ENCODE results near the gene CHTOP. TPM values are rescaled to one million over a fixed set of nuclear protein-coding genes. Genes with fewer than 3 reads are reported as not detected.

The CHTOP gene
- total and polyA plus RNA-seq, 2 experiments from 2014 or later, result 78.0 to 104 TPM

DNA sequence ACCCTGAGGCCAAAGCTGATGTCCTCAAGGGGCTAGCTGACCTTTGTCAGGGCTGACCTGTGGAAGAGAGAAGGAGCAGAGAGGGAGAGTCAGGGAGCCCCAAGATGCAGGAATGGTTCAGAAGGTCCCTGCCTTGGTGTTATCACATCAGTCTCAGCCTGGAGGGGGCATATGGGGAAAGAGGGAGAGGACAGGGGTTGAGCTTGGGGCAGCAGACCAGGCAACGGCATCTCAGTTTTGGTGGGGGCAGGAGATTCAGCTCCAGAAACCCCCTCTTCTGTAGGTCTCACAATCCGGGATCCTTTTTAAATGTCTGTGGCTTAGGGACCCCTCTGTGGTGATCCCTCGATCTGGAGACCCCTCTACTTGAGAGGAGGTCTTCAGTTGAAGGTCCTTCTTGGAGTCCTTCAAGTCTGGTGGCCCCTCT lies 7.4 kb upstream of the CHTOP start:
- Histone ChIP-seq H3K9me3 (ENCODE audit: low read depth) (no peaks in the 10 kb centered on the region), H3K4me3 (peak overlapping the region; percentile 41), H3K27me3 (no peaks in the 10 kb centered on the region), H3K27ac (peak overlapping the region; percentile 84), H3K4me1 (ENCODE audit: low read depth) (peaks cover 19% of the 10 kb centered on the region), H3K36me3 (no peaks in the 10 kb centered on the region)
- TF ChIP-seq, protein P1, sequence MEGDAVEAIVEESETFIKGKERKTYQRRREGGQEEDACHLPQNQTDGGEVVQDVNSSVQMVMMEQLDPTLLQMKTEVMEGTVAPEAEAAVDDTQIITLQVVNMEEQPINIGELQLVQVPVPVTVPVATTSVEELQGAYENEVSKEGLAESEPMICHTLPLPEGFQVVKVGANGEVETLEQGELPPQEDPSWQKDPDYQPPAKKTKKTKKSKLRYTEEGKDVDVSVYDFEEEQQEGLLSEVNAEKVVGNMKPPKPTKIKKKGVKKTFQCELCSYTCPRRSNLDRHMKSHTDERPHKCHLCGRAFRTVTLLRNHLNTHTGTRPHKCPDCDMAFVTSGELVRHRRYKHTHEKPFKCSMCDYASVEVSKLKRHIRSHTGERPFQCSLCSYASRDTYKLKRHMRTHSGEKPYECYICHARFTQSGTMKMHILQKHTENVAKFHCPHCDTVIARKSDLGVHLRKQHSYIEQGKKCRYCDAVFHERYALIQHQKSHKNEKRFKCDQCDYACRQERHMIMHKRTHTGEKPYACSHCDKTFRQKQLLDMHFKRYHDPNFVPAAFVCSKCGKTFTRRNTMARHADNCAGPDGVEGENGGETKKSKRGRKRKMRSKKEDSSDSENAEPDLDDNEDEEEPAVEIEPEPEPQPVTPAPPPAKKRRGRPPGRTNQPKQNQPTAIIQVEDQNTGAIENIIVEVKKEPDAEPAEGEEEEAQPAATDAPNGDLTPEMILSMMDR (IDR thresholded peaks at IDR 0.05; ENCODE audit: low read depth, low read length), result no peak
- no peak for DNase-seq (ENCODE audit: low read depth in 1 of 2, low spot score in 1 of 2)

DNA sequence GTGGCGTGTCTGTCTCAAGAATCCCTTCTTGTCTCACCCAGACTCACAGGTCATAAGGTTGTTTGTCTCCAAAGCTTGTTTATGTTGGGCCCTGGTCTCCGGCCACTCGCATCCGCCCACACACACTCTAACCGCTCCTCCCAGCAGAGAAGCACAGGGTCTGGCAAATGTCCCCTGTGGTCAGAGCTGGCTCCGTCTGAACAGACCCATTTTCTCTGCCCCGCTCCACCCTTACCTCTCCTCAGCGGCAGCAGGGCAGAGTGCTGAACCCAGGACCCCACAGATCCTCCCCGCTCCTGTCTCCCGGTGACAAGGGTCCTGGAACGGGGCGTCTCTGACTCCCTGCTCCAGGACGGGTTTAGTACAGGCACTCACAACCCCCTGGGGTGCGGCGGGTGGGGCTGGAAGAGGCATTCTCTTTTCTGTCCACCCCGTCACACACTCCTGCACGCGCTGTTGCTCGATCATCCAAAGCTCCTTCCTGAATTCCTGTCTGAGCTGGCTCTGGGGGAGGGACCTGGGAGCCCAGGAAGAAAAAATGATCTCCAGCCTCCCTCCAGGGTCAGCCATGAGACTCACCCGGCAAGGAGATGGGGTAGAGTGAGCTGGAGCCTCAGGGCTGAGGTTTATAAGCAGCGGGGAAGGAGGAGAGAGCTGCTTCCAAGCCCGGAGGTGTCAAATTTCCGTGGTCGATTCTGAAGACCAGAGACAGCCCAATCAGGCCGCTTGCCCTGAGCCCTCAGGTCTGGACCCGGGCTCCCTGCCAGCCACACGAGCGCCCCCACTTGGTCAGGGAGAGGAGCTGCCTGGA lies 6.8 kb upstream of the CHTOP start, which contains the start of gene S100A13:
TSS of gene S100A13 (minus strand) at position 602 of the 811 bp plus-strand sequence. CDS start 1,033 bp downstream, outside the sequence.
- Histone ChIP-seq H3K4me3 (peak within 1 kb of the TSS; percentile 41), H3K4me1 (ENCODE audit: low read depth) (peaks cover 19% of the 10 kb centered on the region), H3K27ac (peak within 1 kb of the TSS; percentile 84), H3K27me3 (no peaks in the 10 kb centered on the region), H3K9me3 (ENCODE audit: low read depth) (no peaks in the 10 kb centered on the region), H3K36me3 (no peaks in the 10 kb centered on the region)
- DNase-seq (ENCODE audit: low read depth in 1 of 2, low spot score in 1 of 2), result peak; percentile 97
- TF ChIP-seq, protein P1 (IDR thresholded peaks at IDR 0.05; ENCODE audit: low read depth, low read length), result peak; percentile 77

DNA sequence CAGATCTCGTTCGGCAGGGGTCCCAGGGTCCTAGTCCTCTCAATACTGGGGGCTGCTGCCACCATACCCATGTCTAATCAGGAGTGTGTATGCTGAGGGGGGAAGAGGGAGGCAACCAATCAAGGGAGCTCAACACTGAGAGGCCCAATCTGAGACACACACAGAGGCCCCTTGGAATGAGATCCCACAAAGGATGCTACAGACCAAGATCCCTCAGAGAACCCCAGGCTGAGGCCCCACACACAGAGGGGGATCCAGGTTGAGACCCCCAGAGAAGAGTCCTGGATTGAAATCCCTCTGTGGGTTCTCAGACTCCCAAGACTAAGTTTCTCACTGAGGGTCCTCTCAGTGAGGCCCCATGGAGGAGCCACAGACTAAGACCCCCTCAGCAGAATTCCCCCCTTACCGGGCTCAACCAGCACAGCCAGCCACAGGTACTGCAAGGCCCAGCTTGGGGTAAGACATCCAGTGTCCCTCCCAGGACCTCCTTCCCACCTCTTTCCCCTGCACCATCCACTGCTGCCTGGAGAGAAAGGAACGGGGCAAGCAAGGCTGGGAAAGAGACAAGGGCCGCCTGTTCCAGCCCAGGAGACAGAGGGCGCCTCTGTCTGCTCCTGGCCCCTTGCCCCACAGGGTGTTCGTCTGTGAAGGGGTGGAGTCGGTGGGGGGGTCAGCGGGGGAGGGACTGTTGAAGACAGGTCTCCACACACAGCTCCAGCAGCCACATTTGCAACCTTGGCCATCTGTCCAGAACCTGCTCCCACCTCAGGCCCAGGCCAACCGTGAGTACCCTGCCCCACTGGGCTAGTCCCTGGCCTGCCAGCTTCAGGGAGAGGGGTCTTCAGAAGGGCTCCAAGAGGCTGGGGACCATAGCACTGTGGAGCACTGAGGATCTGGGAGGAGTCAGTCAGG lies 5.9 kb upstream of the CHTOP start, which contains the start of gene S100A1:
TSS of gene S100A1 (plus strand) at position 720 of the 912 bp plus-strand sequence. CDS start 2,088 bp downstream, outside the sequence.
- no peak for DNase-seq (ENCODE audit: low read depth in 1 of 2, low spot score in 1 of 2)

DNA sequence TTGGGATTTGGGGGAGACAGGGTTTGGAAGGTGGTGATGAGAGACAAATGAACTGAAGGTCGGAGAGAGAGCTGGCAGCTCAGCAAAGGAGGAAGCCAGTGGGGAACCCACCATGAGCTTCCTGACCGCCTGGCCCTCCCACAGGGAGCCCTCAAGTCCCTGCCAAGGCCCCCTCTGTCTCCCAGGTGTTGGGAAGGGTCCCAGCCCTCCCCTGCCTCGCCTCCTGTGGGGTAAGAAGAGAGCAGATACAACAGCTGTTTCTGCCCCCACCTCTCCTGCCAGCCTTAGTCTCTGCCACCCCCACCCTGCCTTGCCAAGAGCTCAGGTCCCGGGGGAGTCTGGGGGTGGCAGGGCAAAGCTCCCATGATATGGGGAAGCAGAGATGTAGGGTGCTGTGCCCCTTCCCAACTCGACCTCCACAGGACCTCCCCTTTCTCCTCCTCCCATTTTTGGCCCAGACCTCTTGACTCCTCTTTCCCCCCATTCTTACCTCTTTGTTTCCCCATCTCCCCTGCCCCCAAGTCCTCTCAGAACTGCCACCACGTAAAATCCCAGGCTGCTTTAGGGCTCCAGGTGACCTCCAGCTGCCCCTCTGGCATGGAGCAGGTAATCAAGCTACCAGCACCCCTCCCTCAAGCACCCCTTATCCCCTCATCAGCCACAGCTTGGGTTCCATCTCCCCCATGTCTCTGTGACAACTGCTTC lies 5.1 kb upstream of the CHTOP start:
- Histone ChIP-seq H3K9me3 (ENCODE audit: low read depth) (no peaks in the 10 kb centered on the region), H3K4me1 (ENCODE audit: low read depth) (peaks cover 19% of the 10 kb centered on the region), H3K27ac (no peak overlapping the region), H3K4me3 (no peak overlapping the region), H3K27me3 (no peaks in the 10 kb centered on the region), H3K36me3 (no peaks in the 10 kb centered on the region)
- TF ChIP-seq, protein P1 (IDR thresholded peaks at IDR 0.05; ENCODE audit: low read depth, low read length), result no peak
- no peak for DNase-seq (ENCODE audit: low read depth in 1 of 2, low spot score in 1 of 2)

More for the DNA sequence above, 5.9 kb upstream of the CHTOP start, which contains the start of gene S100A1:
- Histone ChIP-seq H3K9me3 (ENCODE audit: low read depth) (no peaks in the 10 kb centered on the region), H3K4me1 (ENCODE audit: low read depth) (peaks cover 19% of the 10 kb centered on the region), H3K27ac (peak within 1 kb of the TSS; percentile 84), H3K4me3 (peak within 1 kb of the TSS; percentile 41), H3K36me3 (no peaks in the 10 kb centered on the region), H3K27me3 (no peaks in the 10 kb centered on the region)
- TF ChIP-seq, protein P1 (IDR thresholded peaks at IDR 0.05; ENCODE audit: low read depth, low read length), result no peak

DNA sequence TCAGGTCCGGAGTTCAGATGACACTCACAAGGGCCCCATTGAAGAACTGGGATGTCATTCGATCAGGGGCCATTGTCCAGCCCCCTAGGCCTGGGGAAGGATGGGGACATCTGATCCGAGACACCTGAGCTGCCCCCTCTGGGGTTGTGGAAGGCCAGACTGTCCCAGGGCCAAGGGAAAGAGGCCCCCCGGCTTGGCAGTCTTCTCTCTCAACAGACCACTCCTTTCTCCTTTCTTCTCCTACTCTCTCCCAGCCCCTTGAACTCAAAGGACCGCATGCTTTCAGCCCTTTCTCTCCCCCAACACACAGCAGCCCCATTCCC lies 4.6 kb upstream of the CHTOP start:
- H3K36me3 ChIP-seq, result no peaks in the 10 kb centered on the region
- peak overlapping the region; percentile 61 for H3K27ac ChIP-seq
- no peaks in the 10 kb centered on the region for H3K27me3 ChIP-seq
- DNase-seq (ENCODE audit: low read depth in 1 of 2, low spot score in 1 of 2), result no peak
- no peak overlapping the region for H3K4me3 ChIP-seq
- peaks cover 19% of the 10 kb centered on the region for H3K4me1 ChIP-seq (ENCODE audit: low read depth)
- TF ChIP-seq, protein P1 (IDR thresholded peaks at IDR 0.05; ENCODE audit: low read depth, low read length), result no peak
- no peaks in the 10 kb centered on the region for H3K9me3 ChIP-seq (ENCODE audit: low read depth)

All from cardiac muscle cell (in vitro differentiated cells and primary cell).